Measurements from ENCODE around the gene BPIFB2.
"Not testable (repeated sequence)": the region's sequence is repeated elsewhere in the genome, so short reads cannot be mapped to it uniquely, and the experiment has no call there.

The BPIFB2 gene

GRCh38 chr20:32970115-32970972, 37.2 kb upstream of the BPIFB2 start:
- Mint-ChIP-seq H3K4me1 (no peaks in the 10 kb centered on the region), H3K4me3 (no peak overlapping the region), H3K9me3 (no peaks in the 10 kb centered on the region), H3K27ac (no peak overlapping the region), H3K36me3 (ENCODE audit: low read depth) (no peaks in the 10 kb centered on the region), H3K27me3 (ENCODE audit: low read depth) (peaks cover 8% of the 10 kb centered on the region)
- TF ChIP-seq CTCF (IDR thresholded peaks at IDR 0.05; ENCODE audit: unreplicated experiment in 3 of 3): no peak

GRCh38 chr20:32970973-32971300, 36.6 kb upstream of the BPIFB2 start:
- H3K4me3 Mint-ChIP-seq: no peak overlapping the region
- H3K4me1 Mint-ChIP-seq: no peaks in the 10 kb centered on the region
- no peak for TF ChIP-seq CTCF (IDR thresholded peaks at IDR 0.05; ENCODE audit: unreplicated experiment in 3 of 3)
- no peaks in the 10 kb centered on the region for H3K9me3 Mint-ChIP-seq
- peaks cover 8% of the 10 kb centered on the region for H3K27me3 Mint-ChIP-seq (ENCODE audit: low read depth)
- H3K27ac Mint-ChIP-seq: no peak overlapping the region
- no peaks in the 10 kb centered on the region for H3K36me3 Mint-ChIP-seq (ENCODE audit: low read depth)

- H3K36me3 Mint-ChIP-seq (ENCODE audit: low read depth): no peaks in the 10 kb centered on the region
- H3K27me3 Mint-ChIP-seq (ENCODE audit: low read depth): peaks cover 6% of the 10 kb centered on the region
- H3K4me3 Mint-ChIP-seq: no peak overlapping the region
- no peak for TF ChIP-seq CTCF (IDR thresholded peaks at IDR 0.05; ENCODE audit: unreplicated experiment in 3 of 3)
- no peaks in the 10 kb centered on the region for H3K9me3 Mint-ChIP-seq
- H3K27ac Mint-ChIP-seq: no peak overlapping the region
- no peaks in the 10 kb centered on the region for H3K4me1 Mint-ChIP-seq
Observed at GRCh38 chr20:32971703-32972161, 35.8 kb upstream of the BPIFB2 start.

- Mint-ChIP-seq H3K27me3 (ENCODE audit: low read depth) (peaks cover 4% of the 10 kb centered on the region), H3K4me1 (no peaks in the 10 kb centered on the region), H3K36me3 (ENCODE audit: low read depth) (no peaks in the 10 kb centered on the region), H3K27ac (no peak overlapping the region), H3K4me3 (no peak overlapping the region), H3K9me3 (no peaks in the 10 kb centered on the region)
- TF ChIP-seq CTCF (IDR thresholded peaks at IDR 0.05; ENCODE audit: unreplicated experiment in 3 of 3): no peak
Observed at GRCh38 chr20:32972181-32973076, 35.1 kb upstream of the BPIFB2 start.

- no peaks in the 10 kb centered on the region for H3K4me1 Mint-ChIP-seq
- H3K36me3 Mint-ChIP-seq (ENCODE audit: low read depth): no peaks in the 10 kb centered on the region
- no peak for TF ChIP-seq CTCF (IDR thresholded peaks at IDR 0.05; ENCODE audit: unreplicated experiment in 3 of 3)
- H3K9me3 Mint-ChIP-seq: no peaks in the 10 kb centered on the region
- H3K27ac Mint-ChIP-seq: no peak overlapping the region
- H3K27me3 Mint-ChIP-seq (ENCODE audit: low read depth): peaks cover 8% of the 10 kb centered on the region
- no peak overlapping the region for H3K4me3 Mint-ChIP-seq
Observed at GRCh38 chr20:32973077-32973717, 34.3 kb upstream of the BPIFB2 start.

- H3K27me3 Mint-ChIP-seq (ENCODE audit: low read depth); H3K4me1 Mint-ChIP-seq; H3K9me3 Mint-ChIP-seq; H3K27ac Mint-ChIP-seq; H3K36me3 Mint-ChIP-seq (ENCODE audit: low read depth); H3K4me3 Mint-ChIP-seq: not testable (repeated sequence)
Observed at GRCh38 chr20:32974204-32975064, 33.1 kb upstream of the BPIFB2 start.

- not testable (repeated sequence) for H3K4me3 Mint-ChIP-seq; H3K36me3 Mint-ChIP-seq (ENCODE audit: low read depth); H3K27ac Mint-ChIP-seq; H3K4me1 Mint-ChIP-seq; H3K9me3 Mint-ChIP-seq; H3K27me3 Mint-ChIP-seq (ENCODE audit: low read depth)
Observed at GRCh38 chr20:32975121-32975520, 32.4 kb upstream of the BPIFB2 start.
